ENCODE results near the gene ATXN1.

Gene ATXN1

DNA sequence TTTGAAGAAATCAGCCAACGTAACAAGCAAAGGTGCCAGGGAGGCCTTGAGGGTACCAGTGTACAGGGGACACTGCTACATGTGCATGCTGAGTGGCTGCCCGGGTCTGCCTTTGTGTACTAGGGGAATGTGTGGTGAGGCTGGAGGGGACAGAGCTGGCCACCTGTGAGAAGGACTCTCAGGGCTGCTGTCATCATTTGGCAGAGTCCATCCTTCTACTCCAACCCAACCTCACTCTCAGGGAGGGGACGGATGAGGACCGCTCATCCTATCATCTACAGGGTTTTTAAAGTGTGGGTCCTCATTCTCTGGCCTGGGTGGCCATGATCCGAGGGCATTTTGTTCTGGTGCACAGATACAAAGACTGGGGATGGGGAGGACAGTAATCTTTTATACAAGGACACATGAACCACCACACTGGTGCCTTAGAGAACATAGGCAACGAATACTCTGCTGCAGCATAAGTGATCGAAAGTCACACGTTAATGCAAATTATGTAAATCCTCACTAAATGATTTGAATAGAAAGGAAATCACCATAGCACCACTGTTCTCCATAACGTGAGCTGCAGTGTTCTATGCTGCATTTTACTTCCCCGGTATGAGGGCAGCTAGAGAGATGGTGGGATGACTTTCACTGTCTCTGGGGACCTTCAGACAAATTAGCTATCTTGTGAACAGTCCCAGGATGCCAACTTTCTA is 341.5 kb downstream of the ATXN1 start:
- TF ChIP-seq, protein P1, sequence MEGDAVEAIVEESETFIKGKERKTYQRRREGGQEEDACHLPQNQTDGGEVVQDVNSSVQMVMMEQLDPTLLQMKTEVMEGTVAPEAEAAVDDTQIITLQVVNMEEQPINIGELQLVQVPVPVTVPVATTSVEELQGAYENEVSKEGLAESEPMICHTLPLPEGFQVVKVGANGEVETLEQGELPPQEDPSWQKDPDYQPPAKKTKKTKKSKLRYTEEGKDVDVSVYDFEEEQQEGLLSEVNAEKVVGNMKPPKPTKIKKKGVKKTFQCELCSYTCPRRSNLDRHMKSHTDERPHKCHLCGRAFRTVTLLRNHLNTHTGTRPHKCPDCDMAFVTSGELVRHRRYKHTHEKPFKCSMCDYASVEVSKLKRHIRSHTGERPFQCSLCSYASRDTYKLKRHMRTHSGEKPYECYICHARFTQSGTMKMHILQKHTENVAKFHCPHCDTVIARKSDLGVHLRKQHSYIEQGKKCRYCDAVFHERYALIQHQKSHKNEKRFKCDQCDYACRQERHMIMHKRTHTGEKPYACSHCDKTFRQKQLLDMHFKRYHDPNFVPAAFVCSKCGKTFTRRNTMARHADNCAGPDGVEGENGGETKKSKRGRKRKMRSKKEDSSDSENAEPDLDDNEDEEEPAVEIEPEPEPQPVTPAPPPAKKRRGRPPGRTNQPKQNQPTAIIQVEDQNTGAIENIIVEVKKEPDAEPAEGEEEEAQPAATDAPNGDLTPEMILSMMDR (IDR thresholded peaks at IDR 0.05; ENCODE audit: extremely low read depth, missing control alignments), result no peak
- DNase-seq (ENCODE audit: low spot score), result peak; percentile 54

DNA sequence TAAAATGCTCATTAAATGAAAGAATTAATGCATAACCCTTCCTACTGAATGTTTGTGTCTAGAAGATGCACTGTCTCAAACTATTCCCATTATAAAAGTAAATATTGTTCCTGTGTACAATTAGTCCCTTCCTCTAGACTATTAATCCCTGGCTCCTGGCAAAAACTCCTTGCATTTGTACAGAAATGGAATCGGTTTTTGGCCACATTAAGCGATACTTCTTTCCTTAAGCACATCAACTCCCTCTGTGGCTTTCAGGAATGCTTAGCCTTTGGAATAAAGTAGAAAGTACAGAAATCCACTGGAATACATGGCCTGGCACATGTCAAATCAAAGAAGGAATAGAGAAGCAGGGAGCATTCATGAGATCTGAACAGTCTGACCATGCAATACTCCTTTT is 343.1 kb downstream of the ATXN1 start:
- no peak for DNase-seq (ENCODE audit: low spot score)
- TF ChIP-seq, protein P1 (IDR thresholded peaks at IDR 0.05; ENCODE audit: extremely low read depth, missing control alignments), result no peak

DNA sequence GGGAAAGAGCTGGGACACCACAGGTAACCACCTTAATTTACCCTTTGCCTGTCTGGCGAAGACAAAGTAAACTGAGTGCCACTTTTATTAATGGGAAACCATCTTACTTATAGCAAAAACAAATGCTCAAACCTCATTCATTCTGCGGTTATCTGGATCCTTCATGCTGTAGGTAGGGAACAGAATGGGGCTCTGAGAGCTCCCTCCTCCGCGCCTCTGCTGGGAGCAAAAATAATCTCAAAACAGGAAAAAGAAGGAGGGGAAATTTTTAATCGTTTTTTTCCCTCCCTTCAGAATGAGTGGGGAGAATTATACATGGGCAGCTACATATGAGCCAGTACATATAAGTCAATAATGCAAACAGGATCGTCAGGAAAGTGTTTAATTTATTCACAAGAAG is 345.6 kb downstream of the ATXN1 start:
- TF ChIP-seq, protein P1 (IDR thresholded peaks at IDR 0.05; ENCODE audit: extremely low read depth, missing control alignments), result no peak

DNA sequence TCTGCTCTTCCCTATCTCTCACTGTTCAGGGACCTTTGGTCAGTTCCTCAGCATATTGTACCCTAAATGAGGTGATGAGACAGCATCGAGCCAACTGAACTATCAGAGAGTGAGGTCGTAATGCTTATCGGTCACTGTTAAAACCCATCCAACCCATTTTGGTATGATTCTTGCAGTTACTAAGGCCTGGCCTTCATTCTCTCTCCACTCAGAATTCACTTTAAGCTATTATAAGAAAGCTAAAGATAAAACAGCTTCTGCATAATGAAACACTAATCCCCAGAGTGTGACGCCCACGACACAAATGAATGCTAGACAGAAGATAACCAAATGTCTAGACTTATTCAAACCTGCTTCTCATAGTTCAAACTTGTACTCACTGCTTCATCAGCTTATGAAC is 347.1 kb downstream of the ATXN1 start:
- TF ChIP-seq, protein P1 (IDR thresholded peaks at IDR 0.05; ENCODE audit: extremely low read depth, missing control alignments), result no peak
- peak; percentile 38 for DNase-seq (ENCODE audit: low spot score)

More for the DNA sequence above, 345.6 kb downstream of the ATXN1 start:
- no peak for DNase-seq (ENCODE audit: low spot score)

DNA sequence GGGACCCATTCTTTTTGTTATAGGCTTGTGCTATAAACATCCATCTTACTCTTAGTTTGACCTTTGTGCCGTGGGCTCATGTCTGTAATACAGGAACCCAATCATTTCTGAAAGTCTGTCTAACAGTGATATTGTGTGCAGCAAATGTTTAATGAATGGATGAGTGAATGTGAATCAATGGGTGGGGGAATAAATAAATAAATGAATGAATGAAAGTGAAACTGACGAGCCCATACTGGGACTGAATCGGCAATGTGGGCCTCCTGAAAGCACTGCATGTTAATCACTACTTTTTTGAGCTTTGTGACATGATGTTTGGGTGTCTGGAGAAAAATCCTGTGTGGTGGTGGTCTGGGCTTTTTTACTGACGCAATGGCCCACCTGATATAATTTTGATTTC is 347.9 kb downstream of the ATXN1 start:
- TF ChIP-seq, protein P1 (IDR thresholded peaks at IDR 0.05; ENCODE audit: extremely low read depth, missing control alignments), result no peak
- DNase-seq (ENCODE audit: low spot score), result peak; percentile 36

DNA sequence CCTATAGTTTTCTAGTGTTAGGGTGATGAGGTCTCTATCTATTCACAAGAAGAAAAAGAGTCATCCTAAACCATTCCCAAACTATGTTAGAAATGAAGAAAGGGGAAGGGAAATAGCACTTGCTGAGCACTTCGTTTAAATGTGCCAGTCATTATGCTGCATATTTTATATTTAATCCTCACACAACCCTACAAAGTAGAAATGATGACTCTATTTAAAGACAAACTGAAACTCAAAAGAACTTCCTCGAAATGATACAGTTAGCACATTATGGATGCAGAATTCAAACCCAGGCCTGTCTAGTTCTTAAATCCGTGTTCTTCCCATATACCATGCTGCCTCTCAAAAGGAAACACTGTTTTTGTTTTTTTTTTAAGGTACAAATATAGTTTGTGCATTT is 348.3 kb downstream of the ATXN1 start:
- TF ChIP-seq, protein P1 (IDR thresholded peaks at IDR 0.05; ENCODE audit: extremely low read depth, missing control alignments), result no peak
- DNase-seq (ENCODE audit: low spot score), result no peak

DNA sequence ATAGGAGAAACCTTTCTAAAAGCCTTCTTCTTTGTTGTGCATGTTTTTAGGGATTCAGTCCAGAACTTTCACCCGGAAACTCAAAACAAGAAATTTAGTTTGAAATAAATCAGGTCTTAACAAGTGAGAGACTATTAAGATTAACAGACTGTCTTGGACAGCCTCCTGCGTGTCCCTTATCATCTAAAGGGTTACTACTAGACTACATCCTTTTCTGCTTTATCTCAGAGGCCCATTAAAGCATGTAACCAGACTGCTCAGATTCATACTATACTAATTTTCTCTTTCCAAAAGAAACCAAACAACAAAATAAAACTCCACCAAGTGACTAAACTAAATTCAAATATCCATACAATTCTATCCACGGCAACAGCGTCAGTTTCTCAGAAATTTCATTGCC is 349.1 kb downstream of the ATXN1 start:
- TF ChIP-seq, protein P1 (IDR thresholded peaks at IDR 0.05; ENCODE audit: extremely low read depth, missing control alignments), result no peak
- no peak for DNase-seq (ENCODE audit: low spot score)
